ENCODE measurements around the gene SOX15.

Gene SOX15

GRCh38 chr17:7559320-7560171, 30.3 kb downstream of the SOX15 start:
- peaks cover 31% of the 10 kb centered on the region for H3K4me1 ChIP-seq (ENCODE audit: control insufficient read depth, low read depth, low read length)

GRCh38 chr17:7558544-7559319, 31.2 kb downstream of the SOX15 start, which contains the start of gene TNFSF13:
TNFSF13 (plus strand) TSS chr17:7558750; CDS start chr17:7559040, 290 bp downstream.
- Histone ChIP-seq H3K4me3 (ENCODE audit: low read length) (peak within 1 kb of the TSS; percentile 14), H3K27me3 (ENCODE audit: control insufficient read depth, insufficient read depth, low read length) (no peaks in the 10 kb centered on the region), H3K9me3 (ENCODE audit: control insufficient read depth, low read depth, low read length) (no peaks in the 10 kb centered on the region), H3K36me3 (ENCODE audit: control insufficient read depth, low read depth, low read length) (peaks cover under 1% of the 10 kb centered on the region), H3K4me1 (ENCODE audit: control insufficient read depth, low read depth, low read length) (peaks cover 31% of the 10 kb centered on the region), H3K27ac (ENCODE audit: low read length) (no peak within 1 kb of the TSS), H3K9ac (ENCODE audit: low read length) (peak within 1 kb of the TSS; percentile 57)

More at GRCh38 chr17:7559320-7560171, 30.3 kb downstream of the SOX15 start:
- H3K9ac ChIP-seq (ENCODE audit: low read length) = no peak overlapping the region
- no peaks in the 10 kb centered on the region for H3K9me3 ChIP-seq (ENCODE audit: control insufficient read depth, low read depth, low read length)
- no peak overlapping the region for H3K4me3 ChIP-seq (ENCODE audit: low read length)
- no peak overlapping the region for H3K27ac ChIP-seq (ENCODE audit: low read length)
- no peaks in the 10 kb centered on the region for H3K27me3 ChIP-seq (ENCODE audit: control insufficient read depth, insufficient read depth, low read length)
- peaks cover 8% of the 10 kb centered on the region for H3K36me3 ChIP-seq (ENCODE audit: control insufficient read depth, low read depth, low read length)

GRCh38 chr17:7557775-7558543, 31.9 kb downstream of the SOX15 start:
- no peak overlapping the region for H3K27ac ChIP-seq (ENCODE audit: low read length)
- peaks cover 31% of the 10 kb centered on the region for H3K4me1 ChIP-seq (ENCODE audit: control insufficient read depth, low read depth, low read length)
- peak overlapping the region; percentile 57 for H3K9ac ChIP-seq (ENCODE audit: low read length)
- no peaks in the 10 kb centered on the region for H3K9me3 ChIP-seq (ENCODE audit: control insufficient read depth, low read depth, low read length)
- peak overlapping the region; percentile 14 for H3K4me3 ChIP-seq (ENCODE audit: low read length)
- H3K36me3 ChIP-seq (ENCODE audit: control insufficient read depth, low read depth, low read length) = no peaks in the 10 kb centered on the region
- no peaks in the 10 kb centered on the region for H3K27me3 ChIP-seq (ENCODE audit: control insufficient read depth, insufficient read depth, low read length)

- H3K9ac ChIP-seq (ENCODE audit: low read length) = no peak overlapping the region
- H3K27ac ChIP-seq (ENCODE audit: low read length) = no peak overlapping the region
- H3K4me1 ChIP-seq (ENCODE audit: control insufficient read depth, low read depth, low read length) = peaks cover 26% of the 10 kb centered on the region
- H3K36me3 ChIP-seq (ENCODE audit: control insufficient read depth, low read depth, low read length) = no peaks in the 10 kb centered on the region
- no peaks in the 10 kb centered on the region for H3K27me3 ChIP-seq (ENCODE audit: control insufficient read depth, insufficient read depth, low read length)
- H3K9me3 ChIP-seq (ENCODE audit: control insufficient read depth, low read depth, low read length) = no peaks in the 10 kb centered on the region
- H3K4me3 ChIP-seq (ENCODE audit: low read length) = no peak overlapping the region
Observed at GRCh38 chr17:7557147-7557764, 32.6 kb downstream of the SOX15 start.

- Histone ChIP-seq H3K9ac (ENCODE audit: low read length) (no peak overlapping the region), H3K27ac (ENCODE audit: low read length) (no peak overlapping the region), H3K27me3 (ENCODE audit: control insufficient read depth, insufficient read depth, low read length) (no peaks in the 10 kb centered on the region), H3K9me3 (ENCODE audit: control insufficient read depth, low read depth, low read length) (no peaks in the 10 kb centered on the region), H3K4me3 (ENCODE audit: low read length) (no peak overlapping the region), H3K4me1 (ENCODE audit: control insufficient read depth, low read depth, low read length) (peaks cover 26% of the 10 kb centered on the region), H3K36me3 (ENCODE audit: control insufficient read depth, low read depth, low read length) (no peaks in the 10 kb centered on the region)
Observed at GRCh38 chr17:7556627-7557026, 33.3 kb downstream of the SOX15 start.

- Histone ChIP-seq H3K36me3 (ENCODE audit: control insufficient read depth, low read depth, low read length) (no peaks in the 10 kb centered on the region), H3K27me3 (ENCODE audit: control insufficient read depth, insufficient read depth, low read length) (no peaks in the 10 kb centered on the region), H3K9me3 (ENCODE audit: control insufficient read depth, low read depth, low read length) (no peaks in the 10 kb centered on the region), H3K9ac (ENCODE audit: low read length) (no peak overlapping the region), H3K4me3 (ENCODE audit: low read length) (no peak overlapping the region), H3K4me1 (ENCODE audit: control insufficient read depth, low read depth, low read length) (peaks cover 22% of the 10 kb centered on the region), H3K27ac (ENCODE audit: low read length) (no peak overlapping the region)
Observed at GRCh38 chr17:7555320-7555948, 34.5 kb downstream of the SOX15 start.

GRCh38 chr17:7553356-7553755, 36.5 kb downstream of the SOX15 start:
- peaks cover 7% of the 10 kb centered on the region for H3K27me3 ChIP-seq (ENCODE audit: control insufficient read depth, insufficient read depth, low read length)
- no peak overlapping the region for H3K4me3 ChIP-seq (ENCODE audit: low read length)
- H3K36me3 ChIP-seq (ENCODE audit: control insufficient read depth, low read depth, low read length) = no peaks in the 10 kb centered on the region
- no peak overlapping the region for H3K27ac ChIP-seq (ENCODE audit: low read length)
- peaks cover 14% of the 10 kb centered on the region for H3K4me1 ChIP-seq (ENCODE audit: control insufficient read depth, low read depth, low read length)
- no peak overlapping the region for H3K9ac ChIP-seq (ENCODE audit: low read length)
- no peaks in the 10 kb centered on the region for H3K9me3 ChIP-seq (ENCODE audit: control insufficient read depth, low read depth, low read length)

DNA sequence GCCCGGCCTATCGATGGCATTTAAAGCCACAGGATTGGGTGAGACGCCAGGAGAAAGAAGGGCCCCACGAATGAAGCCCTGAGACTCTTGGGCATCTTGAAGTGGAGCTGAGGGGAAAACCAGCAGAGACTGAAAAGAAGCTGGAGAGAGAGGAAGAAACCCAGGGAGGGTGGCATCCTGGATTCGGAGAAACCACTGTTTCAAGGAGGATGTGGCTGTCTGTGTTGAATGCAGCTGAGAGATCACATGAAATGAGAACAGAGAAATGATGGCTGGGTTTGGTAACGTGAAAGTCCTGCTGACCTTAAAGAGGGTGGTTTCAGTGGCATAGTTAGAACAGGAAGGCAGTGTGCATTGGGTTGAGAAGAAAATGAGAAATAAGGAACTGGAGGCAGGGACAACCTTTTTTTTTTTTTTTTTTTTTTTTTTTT, 37.3 kb downstream of the SOX15 start:
- Histone ChIP-seq H3K27ac (ENCODE audit: low read length) (no peak overlapping the region), H3K9me3 (ENCODE audit: control insufficient read depth, low read depth, low read length) (no peaks in the 10 kb centered on the region), H3K9ac (ENCODE audit: low read length) (no peak overlapping the region), H3K36me3 (ENCODE audit: control insufficient read depth, low read depth, low read length) (no peaks in the 10 kb centered on the region), H3K4me3 (ENCODE audit: low read length) (no peak overlapping the region), H3K4me1 (ENCODE audit: control insufficient read depth, low read depth, low read length) (peaks cover 7% of the 10 kb centered on the region), H3K27me3 (ENCODE audit: control insufficient read depth, insufficient read depth, low read length) (peaks cover 10% of the 10 kb centered on the region)

GRCh38 chr17:7551396-7551795, 38.5 kb downstream of the SOX15 start:
- no peaks in the 10 kb centered on the region for H3K9me3 ChIP-seq (ENCODE audit: control insufficient read depth, low read depth, low read length)
- H3K4me1 ChIP-seq (ENCODE audit: control insufficient read depth, low read depth, low read length) = no peaks in the 10 kb centered on the region
- no peak overlapping the region for H3K4me3 ChIP-seq (ENCODE audit: low read length)
- H3K9ac ChIP-seq (ENCODE audit: low read length) = no peak overlapping the region
- H3K36me3 ChIP-seq (ENCODE audit: control insufficient read depth, low read depth, low read length) = no peaks in the 10 kb centered on the region
- H3K27me3 ChIP-seq (ENCODE audit: control insufficient read depth, insufficient read depth, low read length) = peaks cover 10% of the 10 kb centered on the region
- H3K27ac ChIP-seq (ENCODE audit: low read length) = no peak overlapping the region

DNA sequence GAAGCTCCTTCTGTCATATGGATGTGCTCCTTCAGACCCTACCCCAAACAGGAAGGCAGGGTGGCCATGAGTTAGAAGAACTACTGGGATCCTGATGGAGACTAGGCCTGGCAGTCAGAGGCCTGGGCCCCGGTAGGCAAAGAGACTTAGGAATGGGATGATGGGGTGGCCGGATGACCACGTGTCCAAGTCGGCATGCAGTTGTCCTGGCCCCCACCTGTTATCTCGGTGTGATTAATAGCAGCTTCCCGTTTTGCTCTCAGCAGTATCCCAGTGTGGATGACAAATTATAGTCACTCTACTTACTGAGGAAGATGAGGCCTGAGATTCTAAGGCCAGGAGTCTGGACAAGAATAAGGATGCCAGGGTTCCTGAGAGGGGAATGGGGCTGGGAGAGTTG, 39.5 kb downstream of the SOX15 start:
- no peaks in the 10 kb centered on the region for H3K4me1 ChIP-seq (ENCODE audit: control insufficient read depth, low read depth, low read length)
- no peaks in the 10 kb centered on the region for H3K36me3 ChIP-seq (ENCODE audit: control insufficient read depth, low read depth, low read length)
- no peak overlapping the region for H3K27ac ChIP-seq (ENCODE audit: low read length)

More for the DNA sequence above, 39.5 kb downstream of the SOX15 start:
- Histone ChIP-seq H3K9me3 (ENCODE audit: control insufficient read depth, low read depth, low read length) (no peaks in the 10 kb centered on the region), H3K9ac (ENCODE audit: low read length) (no peak overlapping the region), H3K4me3 (ENCODE audit: low read length) (no peak overlapping the region), H3K27me3 (ENCODE audit: control insufficient read depth, insufficient read depth, low read length) (peaks cover 10% of the 10 kb centered on the region)

Measured in iPS-18a (cell line).